GM21619 (cell line): Measurements from ENCODE around the gene DNAJC3.
"Not testable (repeated sequence)": the region's sequence is repeated elsewhere in the genome, so short reads cannot be mapped to it uniquely, and the experiment has no call there.

Experiments used
- ATAC-seq: cut with Tn5 transposase; IDR thresholded peaks from one replicate; pipeline ENCODE4 v1.9.1; 2021; ENCODE audit not compliant: unreplicated experiment

DNAJC3 gene

DNA sequence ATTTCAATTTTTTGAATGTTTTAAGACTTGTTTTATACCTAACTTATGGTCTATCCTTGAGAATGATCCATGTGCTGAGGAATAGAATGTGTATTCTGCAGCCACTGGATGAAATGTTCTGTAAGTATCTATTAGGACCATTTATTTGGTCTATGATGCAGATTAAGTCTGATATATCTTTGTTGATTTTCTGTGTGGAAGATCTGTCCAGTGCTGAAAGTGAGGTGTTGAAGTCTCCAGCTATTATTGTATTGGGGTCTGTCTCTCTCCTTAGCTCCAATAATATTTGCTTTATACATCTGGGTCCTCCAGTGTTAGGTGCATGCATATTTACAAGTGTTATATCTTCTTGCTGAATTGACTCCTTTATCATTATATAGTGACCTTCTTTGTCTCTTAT, 9.7 kb upstream of the DNAJC3 start:
- not testable (repeated sequence) for ATAC-seq

DNA sequence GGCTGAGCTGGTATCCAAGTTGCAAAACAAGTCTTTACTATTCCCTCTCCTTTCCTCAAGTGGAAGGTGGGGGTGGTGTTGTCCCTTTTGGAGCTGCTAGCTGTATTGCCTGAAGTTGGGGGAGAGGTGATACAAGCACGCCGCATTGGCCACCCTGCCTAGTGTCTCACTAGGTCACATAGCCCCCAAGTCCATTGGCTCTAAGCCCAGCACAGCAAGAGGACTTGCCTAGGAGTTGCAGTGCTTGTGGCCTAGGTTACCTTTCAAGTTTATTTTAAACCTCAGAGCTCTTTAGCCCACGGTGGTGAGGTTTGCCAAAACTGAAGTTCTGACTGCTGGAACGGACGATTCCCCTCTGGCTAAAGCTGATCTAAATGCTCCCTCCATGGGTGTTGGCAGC, 5.3 kb upstream of the DNAJC3 start:
- no peak for ATAC-seq

GRCh38 chr13:95676105-95676761, 706 bp upstream of the DNAJC3 start:
- peak; percentile 6 for ATAC-seq

GRCh38 chr13:95677564-95678266, 776 bp downstream of the DNAJC3 start:
- no peak for ATAC-seq

GRCh38 chr13:95678967-95679366, 2.0 kb downstream of the DNAJC3 start:
- ATAC-seq: no peak

GRCh38 chr13:95679722-95680121, 2.8 kb downstream of the DNAJC3 start:
- ATAC-seq: no peak

GRCh38 chr13:95684418-95684817, 7.5 kb downstream of the DNAJC3 start:
- no peak for ATAC-seq

GRCh38 chr13:95684960-95685359, 8.0 kb downstream of the DNAJC3 start:
- ATAC-seq: not testable (repeated sequence)

GRCh38 chr13:95689582-95689926, 12.6 kb downstream of the DNAJC3 start:
- ATAC-seq: no peak

DNA sequence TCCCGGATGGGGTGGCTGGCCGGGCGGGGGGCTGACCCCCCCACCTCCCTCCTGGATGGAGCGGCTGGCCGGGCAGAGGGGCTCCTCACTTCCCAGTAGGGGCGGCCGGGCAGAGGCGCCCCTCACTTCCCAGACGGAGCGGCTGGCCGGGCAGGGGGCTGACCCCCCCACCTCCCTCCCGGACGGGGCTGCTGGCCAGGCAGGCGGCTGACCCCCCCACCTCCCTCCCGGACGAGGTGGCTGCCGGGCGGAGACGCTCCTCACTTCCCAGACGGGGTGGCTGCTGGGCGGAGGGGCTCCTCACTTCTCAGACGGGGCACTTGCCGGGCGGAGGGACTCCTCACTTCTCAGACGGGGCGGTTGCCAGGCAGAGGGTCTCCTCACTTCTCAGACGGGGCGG, 14.0 kb downstream of the DNAJC3 start:
- ATAC-seq: not testable (repeated sequence)

- no peak for ATAC-seq
Measured at GRCh38 chr13:95697052-95697680, 20.2 kb downstream of the DNAJC3 start.

GRCh38 chr13:95698047-95698749, 21.3 kb downstream of the DNAJC3 start:
- ATAC-seq: peak; percentile 41

DNA sequence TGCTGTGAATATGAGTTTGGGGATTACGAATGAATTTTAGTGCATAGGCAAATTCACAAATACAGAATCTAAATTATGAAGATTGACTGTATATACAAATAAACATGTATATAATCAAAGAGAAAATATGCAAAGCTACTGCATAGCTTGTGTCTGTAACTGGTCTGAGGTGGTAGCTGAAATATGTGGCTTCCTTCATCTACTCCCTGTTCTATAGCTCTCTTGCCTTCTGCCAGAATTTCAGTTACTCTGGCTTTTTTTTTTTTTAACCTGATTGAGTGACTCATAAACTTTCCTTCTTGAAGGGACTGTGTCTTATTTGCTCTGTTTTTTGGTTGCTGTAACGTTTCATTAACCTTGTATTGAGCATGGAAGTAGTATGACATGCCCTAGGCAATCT, 26.6 kb downstream of the DNAJC3 start:
- no peak for ATAC-seq

DNA sequence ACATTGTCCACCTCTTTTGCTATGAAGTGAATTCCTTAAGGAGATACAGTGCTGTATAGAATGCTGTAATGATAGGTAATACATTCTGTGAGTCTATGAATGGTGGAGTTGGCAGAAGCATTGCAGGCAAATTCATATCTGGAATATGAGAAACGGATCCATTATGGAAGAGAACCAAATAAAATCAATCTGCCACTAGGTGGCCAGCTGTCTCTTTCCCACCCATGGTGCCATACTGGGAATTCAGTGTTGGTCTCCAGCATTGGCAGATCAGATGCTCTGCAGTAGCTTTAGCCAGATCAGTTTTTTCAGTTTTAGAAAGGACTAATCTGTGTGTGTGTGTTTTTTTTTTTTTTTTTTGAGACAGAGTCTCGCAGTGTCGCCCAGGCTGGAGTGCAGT, 27.6 kb downstream of the DNAJC3 start:
- ATAC-seq: no peak

DNA sequence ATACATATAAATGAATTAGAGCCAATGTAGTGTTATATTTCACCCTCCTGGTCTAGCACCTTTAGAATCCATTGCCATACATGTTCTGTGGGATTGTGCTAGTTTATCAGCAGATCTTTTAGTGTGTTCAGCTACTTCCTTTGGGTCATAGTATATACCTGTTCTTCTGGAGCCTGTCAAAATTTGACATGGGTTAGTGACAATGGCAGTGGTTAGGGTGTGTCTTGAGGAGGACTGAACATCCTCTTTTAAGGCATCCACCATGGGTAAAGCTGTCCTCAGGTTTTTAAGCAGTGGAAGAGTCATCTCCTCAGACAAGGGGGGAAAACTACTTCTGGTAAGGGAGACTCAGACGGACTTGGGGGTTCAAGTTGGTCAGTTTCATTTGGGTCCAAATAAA, 29.4 kb downstream of the DNAJC3 start:
- no peak for ATAC-seq

GRCh38 chr13:95707035-95707434, 30.1 kb downstream of the DNAJC3 start:
- ATAC-seq: no peak

GRCh38 chr13:95707442-95708390, 30.8 kb downstream of the DNAJC3 start:
- no peak for ATAC-seq

DNA sequence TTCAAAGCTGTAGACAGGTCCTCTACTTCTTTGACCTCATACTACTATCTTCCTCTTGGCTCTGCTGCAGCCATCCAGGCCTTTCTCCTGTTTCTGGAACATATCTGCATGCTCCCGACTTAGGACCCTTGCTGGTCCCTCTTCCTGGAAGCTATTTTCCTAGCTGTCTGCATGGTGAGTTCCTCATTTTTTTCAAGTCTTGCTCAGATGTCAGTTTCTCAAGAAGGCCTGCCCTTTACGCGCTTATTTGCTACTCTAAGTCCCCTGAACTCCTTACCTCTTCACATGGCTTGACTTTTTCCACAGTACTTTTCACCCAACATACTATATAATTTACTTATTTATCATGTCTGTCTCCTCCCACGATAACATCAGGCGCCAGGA, 31.4 kb downstream of the DNAJC3 start:
- ATAC-seq: no peak

- no peak for ATAC-seq
Measured at GRCh38 chr13:95708811-95709500, 32.0 kb downstream of the DNAJC3 start.

DNA sequence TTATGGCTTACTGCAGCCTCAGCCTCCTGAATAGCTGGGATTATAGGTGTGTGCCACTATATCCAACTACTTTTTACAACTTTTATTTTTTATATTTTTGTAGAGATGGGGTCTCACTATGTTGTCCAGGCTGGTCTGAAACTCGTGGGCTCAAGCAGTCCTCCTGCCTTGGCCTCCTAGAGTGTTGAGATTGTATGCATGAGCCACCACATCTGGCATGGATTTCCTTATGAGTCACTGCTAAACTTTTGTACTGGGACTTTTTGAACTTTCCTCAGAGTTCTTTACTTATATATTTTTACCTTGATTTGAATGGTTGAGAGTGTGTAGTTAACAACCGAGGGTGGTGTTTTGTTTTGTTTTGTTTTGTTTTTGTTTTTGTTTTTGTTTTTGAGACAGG, 33.4 kb downstream of the DNAJC3 start:
- ATAC-seq: no peak
